Measurements from ENCODE around the gene CDKAL1.
"Not testable (repeated sequence)": the region's sequence is repeated elsewhere in the genome, so short reads cannot be mapped to it uniquely, and the experiment has no call there.

CDKAL1 gene

GRCh38 chr6:20644667-20645370 is 110.6 kb downstream of the CDKAL1 start:
- DNase-seq = no peak

- DNase-seq = not testable (repeated sequence)
Measured at GRCh38 chr6:20645572-20645971, 111.3 kb downstream of the CDKAL1 start.

GRCh38 chr6:20647585-20647984 is 113.3 kb downstream of the CDKAL1 start:
- no peak for DNase-seq

- not testable (repeated sequence) for DNase-seq
Measured at GRCh38 chr6:20649696-20650470, 115.6 kb downstream of the CDKAL1 start.

- DNase-seq = no peak
Measured at GRCh38 chr6:20652299-20653084, 118.2 kb downstream of the CDKAL1 start.

GRCh38 chr6:20653085-20653479 is 118.8 kb downstream of the CDKAL1 start:
- no peak for DNase-seq

- no peak for DNase-seq
Measured at GRCh38 chr6:20655317-20655716, 121.1 kb downstream of the CDKAL1 start.

GRCh38 chr6:20657274-20657800 is 123.1 kb downstream of the CDKAL1 start:
- no peak for DNase-seq

GRCh38 chr6:20658053-20658452 is 123.8 kb downstream of the CDKAL1 start:
- DNase-seq = no peak

GRCh38 chr6:20658516-20658915 is 124.3 kb downstream of the CDKAL1 start:
- DNase-seq = no peak

- no peak for DNase-seq
Measured at GRCh38 chr6:20660534-20660933, 126.3 kb downstream of the CDKAL1 start.

GRCh38 chr6:20661721-20662120 is 127.5 kb downstream of the CDKAL1 start:
- DNase-seq = no peak

GRCh38 chr6:20664250-20664649 is 130.0 kb downstream of the CDKAL1 start:
- DNase-seq = no peak

- no peak for DNase-seq
Measured at GRCh38 chr6:20665290-20665689, 131.0 kb downstream of the CDKAL1 start.

GRCh38 chr6:20669571-20670314 is 135.5 kb downstream of the CDKAL1 start:
- DNase-seq = no peak

- no peak for DNase-seq
Measured at GRCh38 chr6:20670750-20671149, 136.5 kb downstream of the CDKAL1 start.

- no peak for DNase-seq
Measured at GRCh38 chr6:20672038-20672437, 137.8 kb downstream of the CDKAL1 start.

GRCh38 chr6:20673458-20673857 is 139.2 kb downstream of the CDKAL1 start:
- DNase-seq = no peak

- no peak for DNase-seq
Measured at GRCh38 chr6:20674664-20675063, 140.4 kb downstream of the CDKAL1 start.

- DNase-seq = no peak
Measured at GRCh38 chr6:20678831-20679352, 144.6 kb downstream of the CDKAL1 start.

GRCh38 chr6:20680697-20681165 is 146.5 kb downstream of the CDKAL1 start:
- DNase-seq = no peak

- DNase-seq = no peak
Measured at GRCh38 chr6:20681243-20681684, 147.0 kb downstream of the CDKAL1 start.
